GM18951 (cell line): ENCODE measurements around the gene MRFAP1.
"Not testable (repeated sequence)": the region's sequence is repeated elsewhere in the genome, so short reads cannot be mapped to it uniquely, and the experiment has no call there.

Experiments
- POLR2A ChIP-seq: IDR thresholded peaks from 4 replicates; pipeline ENCODE4 v1.6.1; 2011; ENCODE audit warnings: mild to moderate bottlenecking; ENCODE audit not compliant: insufficient read length, insufficient read depth; ENCODE audit errors: extremely low read depth
- in situ Hi-C: fragments of 300-500 bp; cut with MboI; formaldehyde crosslinking; loops from one replicate; pipeline ENCODE4 v1.12.0; 2022; ENCODE audit warnings: low sequenced_read_pairs, mixed read lengths, inconsistent platforms; ENCODE audit not compliant: unreplicated experiment

Gene MRFAP1

DNA sequence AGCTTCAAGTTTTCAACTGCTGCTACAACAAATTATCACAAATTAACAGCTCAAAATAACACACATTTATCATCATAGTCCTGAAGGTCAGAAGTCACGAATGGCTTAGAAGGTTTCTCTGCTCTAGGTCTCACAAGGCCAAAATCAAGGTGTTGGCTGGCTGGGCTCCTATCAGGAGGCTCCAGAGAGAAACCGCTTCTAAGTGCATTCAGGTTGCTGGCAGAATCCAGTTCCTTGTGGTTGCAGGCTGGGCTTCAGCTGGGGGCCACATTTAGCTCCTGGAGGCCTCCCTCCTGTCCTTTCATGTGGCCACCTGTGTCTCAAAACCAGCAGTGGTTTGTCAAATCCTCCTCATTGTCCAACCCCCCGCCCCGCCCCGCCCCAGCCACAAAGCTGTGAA lies 15.4 kb downstream of the MRFAP1 start:
- no peak for TF ChIP-seq POLR2A
- in situ Hi-C loops, result no loop called here

DNA sequence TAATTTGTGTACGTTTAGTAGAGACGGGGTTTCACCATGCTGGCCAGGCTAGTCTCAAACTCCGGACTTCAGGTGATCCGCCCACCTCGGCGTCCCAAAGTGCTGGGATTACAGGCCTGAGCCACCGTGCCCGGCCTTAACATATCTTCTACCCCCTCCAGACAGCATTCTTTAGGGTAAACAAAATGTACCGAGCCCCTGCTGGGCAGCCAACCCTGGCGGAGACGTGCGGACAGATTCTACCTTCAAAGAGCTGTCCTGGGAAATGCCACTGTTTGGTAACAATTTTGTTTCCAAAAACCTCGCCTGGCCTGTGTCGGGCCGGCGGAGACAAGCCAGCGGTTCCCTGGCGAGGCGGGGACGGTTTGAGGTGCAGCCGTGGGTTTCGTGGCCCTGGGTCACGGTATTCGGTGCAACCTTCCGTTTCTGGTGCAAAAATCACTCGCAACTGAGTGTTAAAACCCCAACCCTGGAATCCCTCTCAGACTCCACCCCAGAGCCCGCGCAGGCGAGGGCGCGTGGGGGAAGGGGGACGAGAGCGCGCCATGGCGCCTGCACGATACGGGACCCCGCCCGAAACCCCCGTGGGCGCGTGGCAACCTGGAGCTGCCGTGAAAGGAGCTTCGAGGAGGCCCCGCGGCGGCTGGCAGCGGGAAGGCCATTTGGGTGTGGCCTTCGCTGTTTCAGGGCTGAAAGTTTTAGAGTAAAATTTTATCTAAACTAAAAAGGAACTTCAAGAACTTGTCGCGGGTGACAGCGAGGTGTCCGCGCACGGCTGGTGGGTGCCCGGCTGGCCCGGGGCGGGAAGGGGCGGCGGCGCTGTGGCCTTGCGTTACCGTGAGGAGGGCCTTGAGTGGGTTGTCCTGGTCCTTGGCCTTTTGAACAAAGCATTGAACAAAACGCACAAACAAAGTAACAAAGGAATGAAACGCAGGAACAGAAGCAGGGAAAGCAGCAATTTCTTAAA lies 17.0 kb downstream of the MRFAP1 start:
- TF ChIP-seq POLR2A, result no peak
- in situ Hi-C loops, result no loop called here

DNA sequence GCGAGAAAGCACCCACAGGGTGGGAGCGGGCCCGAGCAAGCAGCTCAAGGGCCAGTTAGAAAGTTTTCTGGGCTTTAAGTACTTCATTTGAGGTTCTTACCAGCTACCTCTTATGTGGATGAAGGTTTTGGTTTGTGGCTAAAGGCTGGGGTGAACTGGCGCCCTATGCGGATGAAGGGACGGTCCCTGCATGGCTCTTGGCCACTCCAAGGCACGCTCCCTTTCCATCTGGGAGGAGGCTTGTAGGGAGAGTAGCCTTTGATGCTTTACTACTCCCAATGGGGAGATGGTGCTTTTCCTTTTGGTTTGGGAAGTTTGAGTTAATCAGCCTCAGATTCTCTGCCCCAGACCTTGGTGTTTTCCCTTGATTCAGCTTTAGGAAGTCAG lies 17.7 kb downstream of the MRFAP1 start:
- no peak for TF ChIP-seq POLR2A
- in situ Hi-C loops, result no loop called here

DNA sequence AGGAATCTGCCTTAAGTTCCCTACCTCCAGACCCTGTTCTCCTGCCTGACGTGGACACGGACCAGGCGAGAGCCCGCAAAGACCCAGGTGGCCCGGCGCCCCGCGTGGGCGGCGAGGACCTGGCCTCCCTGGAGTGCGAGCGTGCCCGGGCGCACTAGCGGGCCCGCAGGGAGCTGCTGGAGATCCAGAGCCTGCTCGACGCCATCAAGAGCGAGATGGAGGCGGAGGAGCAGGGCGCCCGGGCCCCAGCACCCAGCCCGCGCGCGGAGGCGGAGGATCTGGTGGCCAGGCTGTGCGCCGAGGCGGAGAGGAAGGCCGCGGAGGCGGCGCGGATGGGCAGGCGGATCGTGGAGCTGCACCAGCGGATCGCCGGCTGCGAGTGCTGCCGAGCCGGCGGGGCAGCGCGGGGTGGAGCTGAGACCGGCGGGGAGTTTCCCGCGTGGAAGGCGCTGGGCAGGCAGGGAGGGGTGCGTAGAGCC lies 18.2 kb downstream of the MRFAP1 start:
- TF ChIP-seq POLR2A, result no peak
- in situ Hi-C loops, result no loop called here

DNA sequence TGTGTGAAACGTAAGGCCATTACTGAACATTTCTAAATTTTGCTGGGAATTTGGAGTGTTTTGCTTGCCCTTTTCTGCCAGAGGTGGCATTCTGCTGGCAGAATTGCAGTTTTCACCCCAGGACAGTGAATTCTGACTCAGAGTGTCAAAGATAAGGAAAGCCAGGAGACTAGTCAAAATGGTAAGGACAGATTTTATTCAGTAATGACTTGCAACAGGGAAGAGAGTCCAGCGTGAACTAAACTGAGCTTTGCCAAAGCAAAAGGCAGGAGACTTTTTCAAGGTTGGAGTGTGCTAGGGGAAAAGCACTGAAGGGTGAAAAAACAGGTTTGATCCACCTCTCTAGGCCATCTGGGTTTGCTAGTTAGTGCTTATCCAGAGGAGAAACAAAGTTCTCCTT lies 19.4 kb downstream of the MRFAP1 start:
- in situ Hi-C loops, result no loop called here
- TF ChIP-seq POLR2A, result no peak

DNA sequence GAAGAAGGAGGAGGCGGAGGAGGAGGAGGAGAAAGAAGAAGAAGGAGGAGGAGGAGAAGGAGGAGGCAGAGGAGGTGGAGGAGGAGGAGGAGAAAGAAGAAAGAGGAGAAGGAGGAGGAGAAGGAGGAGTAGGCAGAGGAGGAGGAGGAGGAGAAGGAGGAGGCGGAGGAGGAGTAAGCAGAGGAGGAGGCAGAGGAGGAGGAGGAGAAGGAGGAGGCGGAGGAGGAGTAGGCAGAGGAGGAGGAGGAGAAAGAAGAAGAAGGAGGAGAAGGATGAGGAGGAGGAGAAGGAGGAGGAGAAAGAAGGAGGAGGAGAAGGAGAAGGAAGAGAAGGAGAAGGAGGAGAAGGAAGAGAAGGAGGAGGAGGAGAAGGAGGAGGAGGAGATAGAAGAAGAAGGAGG lies 19.9 kb downstream of the MRFAP1 start:
- no peak for TF ChIP-seq POLR2A
- in situ Hi-C loops, result no loop called here

DNA sequence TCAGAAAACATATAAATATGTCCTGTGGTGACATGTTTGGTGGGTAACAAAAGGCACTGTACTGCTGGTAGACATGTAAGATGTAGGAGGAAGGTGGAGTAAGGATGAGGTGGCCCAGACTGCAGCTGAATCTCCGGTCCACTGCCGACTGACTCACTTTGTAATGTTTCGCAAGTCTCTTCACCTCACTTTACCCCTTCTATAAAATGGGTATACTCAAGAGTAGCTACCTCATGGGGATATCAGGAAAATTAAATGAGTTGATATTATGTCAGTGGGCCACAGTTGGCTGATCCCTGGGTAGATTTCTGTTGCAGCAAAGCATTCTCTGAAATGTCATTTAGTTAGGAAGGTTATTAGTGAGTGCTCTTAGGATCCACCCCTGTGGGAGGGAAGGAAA lies 22.1 kb downstream of the MRFAP1 start:
- in situ Hi-C loops, result no loop called here
- no peak for TF ChIP-seq POLR2A

DNA sequence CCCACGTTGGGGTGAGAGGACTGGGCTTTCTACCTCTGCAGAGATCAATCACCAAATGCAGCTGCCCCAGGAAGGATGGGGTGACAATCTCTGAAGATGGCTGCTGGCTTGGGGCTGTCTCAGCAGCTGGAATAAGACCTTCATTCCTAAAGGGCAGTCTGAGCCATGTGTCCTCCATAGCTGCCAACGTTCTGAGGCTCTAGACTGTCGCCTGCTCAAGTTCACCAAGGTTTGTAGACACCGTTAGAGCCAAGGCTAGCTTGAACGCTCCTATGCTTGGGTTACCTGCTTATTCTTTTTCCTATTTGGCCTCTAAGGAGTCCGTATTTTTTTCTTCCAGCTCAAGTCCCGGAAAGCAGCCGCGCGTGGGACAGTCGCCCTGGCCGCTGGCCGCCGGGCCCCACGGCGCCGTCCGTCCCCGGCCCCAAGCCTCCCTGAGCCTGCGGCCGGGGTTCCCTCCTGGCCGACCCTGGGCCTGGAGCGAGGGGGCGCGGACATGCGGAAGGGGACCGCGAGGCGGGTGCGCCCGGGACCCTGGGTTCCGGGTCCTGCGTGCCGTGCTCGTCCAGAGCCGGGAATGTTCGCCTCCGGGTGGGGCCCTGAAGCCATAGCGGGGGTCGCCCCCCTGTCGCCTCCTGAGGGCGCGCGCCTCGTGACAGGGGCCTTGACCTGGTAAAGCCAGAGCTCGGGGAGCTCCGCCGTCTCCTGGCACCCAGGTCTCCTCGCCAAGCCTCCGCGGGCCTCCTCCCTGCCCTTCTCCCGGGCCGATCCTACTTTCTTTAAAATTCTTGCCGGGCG lies 23.3 kb downstream of the MRFAP1 start:
- in situ Hi-C loops, result no loop called here

DNA sequence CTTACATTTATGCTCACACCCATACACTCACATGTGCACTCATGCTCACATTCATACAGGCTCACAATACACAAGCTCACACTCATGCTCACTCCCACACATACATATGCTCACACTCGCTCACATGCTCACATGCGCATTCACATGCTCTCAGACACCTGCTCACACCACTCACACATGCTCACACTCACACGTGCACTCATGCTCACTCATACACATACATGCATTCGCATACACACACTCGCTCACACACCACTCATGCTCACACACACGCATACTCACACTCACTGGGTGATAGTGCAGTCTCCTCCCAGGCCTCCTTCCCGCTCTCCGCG lies 24.8 kb downstream of the MRFAP1 start:
- no peak for TF ChIP-seq POLR2A
- in situ Hi-C loops, result no loop called here

More for the DNA sequence above, 23.3 kb downstream of the MRFAP1 start:
- TF ChIP-seq POLR2A, result no peak

DNA sequence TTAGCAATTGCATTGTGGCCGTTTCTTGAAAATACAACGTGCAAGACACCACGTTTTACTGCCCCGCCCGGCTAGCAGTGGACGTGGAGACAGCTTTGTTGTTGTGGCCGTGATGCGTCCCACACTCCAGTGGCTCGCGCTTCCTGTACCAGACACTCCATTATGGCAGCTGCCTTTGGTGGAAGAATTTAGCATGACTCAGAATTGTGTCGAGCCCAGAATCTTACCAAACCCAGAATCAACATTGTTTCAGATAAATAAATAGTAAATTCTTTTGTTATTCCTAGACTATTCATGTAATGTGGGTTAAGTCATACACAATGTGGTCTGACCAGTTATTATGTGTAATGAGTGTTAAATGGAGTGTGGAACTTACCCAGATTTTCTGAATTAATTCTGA lies 27.9 kb downstream of the MRFAP1 start:
- no peak for TF ChIP-seq POLR2A
- in situ Hi-C loops, result no loop called here

DNA sequence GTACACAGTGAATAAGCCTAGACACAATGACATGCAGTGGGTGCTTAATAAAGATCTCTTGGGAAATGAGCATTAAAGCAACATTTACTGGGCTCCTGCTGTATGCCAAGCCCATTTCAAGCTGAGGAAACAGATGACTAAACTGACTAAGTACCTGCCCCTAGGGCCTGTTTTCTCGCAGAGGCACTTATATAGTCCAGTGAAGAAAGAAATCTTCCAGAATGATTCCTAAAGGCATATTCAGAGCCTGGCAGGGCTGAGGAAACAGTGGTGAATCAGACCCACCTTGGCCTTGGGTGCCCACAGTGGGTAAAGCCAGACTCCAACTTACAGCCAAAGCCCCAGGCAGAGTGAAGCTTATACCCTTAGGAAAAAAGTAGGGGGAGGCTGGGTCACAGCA lies 31.2 kb downstream of the MRFAP1 start:
- no peak for TF ChIP-seq POLR2A
- in situ Hi-C loops, result no loop called here

DNA sequence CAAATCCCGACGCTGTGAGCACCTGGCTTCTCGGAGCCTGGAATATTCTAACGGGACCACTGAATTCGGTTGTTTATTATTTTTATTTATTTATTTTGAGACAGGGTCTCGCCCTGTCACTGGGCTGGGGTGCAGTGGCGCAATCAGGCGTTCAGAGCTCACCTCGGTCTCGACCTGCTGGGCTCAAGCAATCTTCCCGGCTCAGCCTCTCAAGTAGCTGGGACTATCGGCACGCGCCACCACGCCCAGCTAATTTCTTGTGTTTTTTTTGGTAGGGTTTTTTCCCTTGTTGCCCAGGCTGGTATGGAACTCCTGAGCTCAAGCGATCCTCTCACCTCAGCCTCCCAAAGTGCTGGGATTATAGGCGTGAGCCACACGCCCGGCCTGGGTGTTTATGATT lies 31.6 kb downstream of the MRFAP1 start:
- no peak for TF ChIP-seq POLR2A
- in situ Hi-C loops, result no loop called here

DNA sequence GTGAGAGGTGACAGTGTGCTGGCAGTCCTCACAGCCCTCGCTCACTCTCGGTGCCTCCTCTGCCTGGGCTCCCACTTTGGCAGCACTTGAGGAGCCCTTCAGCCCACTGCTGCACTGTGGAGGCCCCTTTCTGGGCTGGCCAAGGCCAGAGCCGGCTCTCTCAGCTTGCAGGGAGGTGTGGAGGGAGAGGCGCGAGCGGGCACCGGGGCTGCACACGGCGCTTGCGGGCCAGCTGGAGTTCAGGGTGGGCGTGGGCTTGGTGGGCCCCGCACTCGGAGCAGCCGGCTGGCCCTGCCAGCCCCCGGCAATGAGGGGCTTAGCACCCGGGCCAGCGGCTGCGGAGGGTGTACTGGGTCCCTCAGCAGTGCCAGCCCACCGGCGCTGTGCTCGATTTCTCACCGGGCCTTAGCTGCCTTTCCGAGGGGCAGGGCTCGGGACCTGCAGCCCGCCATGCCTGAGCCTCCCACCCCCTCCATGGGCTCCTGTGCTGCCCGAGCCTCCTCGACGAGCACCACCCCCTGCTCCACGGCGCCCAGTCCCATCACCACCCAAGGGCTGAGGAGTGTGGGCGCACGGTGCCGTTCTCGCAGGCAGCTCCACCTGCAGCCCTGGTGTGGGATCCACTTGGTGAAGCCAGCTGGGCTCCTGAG lies 32.2 kb downstream of the MRFAP1 start:
- in situ Hi-C loops, result not testable (repeated sequence)

DNA sequence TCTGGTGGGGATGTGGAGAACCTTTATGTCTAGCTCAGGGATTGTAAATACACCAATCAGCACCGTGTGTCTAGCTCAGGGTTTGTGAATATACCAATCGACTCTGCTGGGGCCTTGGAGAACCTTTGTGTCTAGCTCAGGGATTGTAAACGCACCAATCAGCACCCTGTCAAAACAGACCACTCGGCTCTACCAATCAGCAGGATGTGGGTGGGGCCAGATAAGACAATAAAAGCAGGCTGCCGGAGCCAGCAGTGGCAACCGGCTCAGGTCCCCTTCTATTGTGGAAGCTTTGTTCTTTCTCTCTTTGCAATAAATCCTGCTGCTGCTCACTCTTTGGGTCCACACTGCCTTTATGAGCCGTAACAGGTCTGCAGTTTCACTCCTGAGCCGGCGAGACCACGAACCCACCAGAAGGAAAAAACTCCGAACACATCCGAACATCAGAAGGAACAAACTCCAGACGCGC lies 32.7 kb downstream of the MRFAP1 start:
- in situ Hi-C loops, result not testable (repeated sequence)
